Activated CD8-positive, alpha-beta T cell treated with anti-CD3 and anti-CD28 coated beads for 36 hours (primary cell): Measurements from ENCODE around the gene HDAC10. TPM values are rescaled to one million over a fixed set of nuclear protein-coding genes. Genes with fewer than 3 reads are reported as not detected.
A peak's percentile ranks its signal among the peaks of the same experiment; 100 is the strongest.

ENCODE experiments used
- ATAC-seq: fragments of 200-7000 bp; cut with Tn5 transposase; one replicate; pipeline ENCODE4 v1.10.0; 2021; ENCODE audit warnings: mild to moderate bottlenecking, moderate library complexity
- CTCF ChIA-PET: fragments of 350-600 bp; sonication (Branson Sonifier 250); formaldehyde crosslinking; loops from one replicate; lab custom pipeline; 2021; ENCODE audit warnings: antibody characterized with exemption; lab: Charles Lee
- POLR2A ChIA-PET: fragments of 350-600 bp; sonication (Branson Sonifier 250); formaldehyde crosslinking; loops from one replicate; lab custom pipeline; 2021; ENCODE audit warnings: antibody characterized with exemption; lab: Charles Lee
- DNase-seq: peaks from one replicate; pipeline ENCODE4 v3.0.0-alpha.2; 2020
- H3K27ac Mint-ChIP-seq: one replicate; pipeline ENCODE4 v1.8.0; 2021; ENCODE audit warnings: mild to moderate bottlenecking, mixed read lengths
- H3K27me3 Mint-ChIP-seq: one replicate; pipeline ENCODE4 v1.8.0; 2021; ENCODE audit warnings: mixed read lengths
- H3K36me3 Mint-ChIP-seq: one replicate; pipeline ENCODE4 v1.8.0; 2021; ENCODE audit warnings: low read depth, mixed read lengths
- H3K4me1 Mint-ChIP-seq: one replicate; pipeline ENCODE4 v1.8.0; 2021; ENCODE audit warnings: low read depth, mixed read lengths
- H3K4me3 Mint-ChIP-seq: one replicate; pipeline ENCODE4 v1.8.0; 2021; ENCODE audit warnings: mild to moderate bottlenecking, moderate library complexity, mixed read lengths
- H3K9me3 Mint-ChIP-seq: one replicate; pipeline ENCODE4 v1.8.0; 2021; ENCODE audit warnings: mixed read lengths
- CTCF ChIP-seq: fragments of 200-600 bp; IDR thresholded peaks from one replicate; pipeline ENCODE4 v1.8.0; 2022; ENCODE audit warnings: antibody characterized with exemption, mild to moderate bottlenecking
- intact Hi-C: fragments of 100-400 bp; cut with micrococcal nuclease; formaldehyde crosslinking; loops from one replicate; pipeline ENCODE4 v1.10.0; 2022
- total RNA-seq, 2 experiments: library from RNA; stranded (reverse); gene quantifications; one replicate each; pipeline ENCODE4 v1.2.3, GENCODE V29; 2021

The HDAC10 gene
- total RNA-seq, 2 experiments from 2014 or later: 43.0 to 44.3 TPM

DNA sequence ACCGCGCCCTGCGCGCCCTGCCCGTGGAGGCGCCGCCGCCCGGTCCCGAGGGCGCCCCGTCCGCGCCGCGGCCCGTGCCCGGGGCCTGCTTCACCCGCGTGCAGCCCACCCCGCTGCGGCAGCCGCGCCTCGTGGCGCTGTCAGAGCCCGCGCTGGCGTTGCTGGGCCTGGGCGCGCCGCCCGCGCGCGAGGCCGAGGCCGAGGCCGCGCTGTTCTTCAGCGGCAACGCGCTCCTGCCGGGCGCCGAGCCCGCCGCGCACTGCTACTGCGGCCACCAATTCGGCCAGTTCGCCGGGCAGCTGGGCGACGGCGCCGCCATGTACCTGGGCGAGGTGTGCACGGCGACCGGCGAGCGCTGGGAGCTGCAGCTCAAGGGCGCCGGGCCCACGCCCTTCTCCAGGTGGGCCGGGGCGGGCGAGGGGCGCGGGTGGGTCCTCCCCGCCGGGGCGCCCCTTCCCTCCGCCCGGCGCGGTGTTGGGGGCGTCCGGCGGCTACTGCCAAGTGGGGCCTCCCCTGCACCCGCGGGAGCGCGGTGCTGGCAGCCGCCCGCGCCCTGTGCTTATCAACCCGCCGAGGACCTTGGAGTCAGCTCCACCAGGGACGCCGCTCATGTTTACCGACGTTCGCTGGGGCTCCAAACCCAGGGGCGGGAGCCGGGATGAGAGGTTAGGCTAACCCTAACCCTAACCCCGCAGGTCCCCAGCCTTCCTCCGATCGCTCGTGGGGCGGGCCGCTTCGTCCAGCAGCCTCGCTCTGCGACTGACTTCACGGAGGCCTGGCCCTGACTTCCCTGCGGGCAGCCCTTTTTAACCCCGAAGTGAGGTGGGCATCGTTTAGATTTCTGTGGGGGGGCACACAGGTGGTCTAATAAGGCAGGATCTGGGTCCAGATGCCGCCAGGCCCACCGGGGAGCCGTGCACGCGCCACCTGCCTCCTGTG lies 49.6 kb downstream of the HDAC10 start:
- ATAC-seq (peak; percentile 16), DNase-seq (no peak)
- intact Hi-C loops: no loop called here
- peak overlapping the region; percentile 43 for H3K27ac Mint-ChIP-seq
- peaks cover 19% of the 10 kb centered on the region for H3K36me3 Mint-ChIP-seq
- peak overlapping the region; percentile 83 for H3K4me3 Mint-ChIP-seq
- ChIA-PET CTCF (no interaction called here), POLR2A (interaction anchor here (0.6 to 1.8 kb wide), 5 partner anchors 10 to 300 kb away, joined by 3 to 11 read pairs (median 3); no protein-coding TSS in a partner anchor)
- peaks cover 27% of the 10 kb centered on the region for H3K4me1 Mint-ChIP-seq
- H3K27me3 Mint-ChIP-seq: no peaks in the 10 kb centered on the region
- no peaks in the 10 kb centered on the region for H3K9me3 Mint-ChIP-seq
- no peak for TF ChIP-seq CTCF

- ATAC-seq (peak; percentile 95), DNase-seq (peak; percentile 94)
- CTCF ChIA-PET: no interaction called here
- no peak for TF ChIP-seq CTCF
- H3K27ac Mint-ChIP-seq: peak within 1 kb of the TSS; percentile 64
- H3K4me1 Mint-ChIP-seq: peaks cover 27% of the 10 kb centered on the region
- peaks cover 19% of the 10 kb centered on the region for H3K36me3 Mint-ChIP-seq
- POLR2A ChIA-PET: interaction anchor here (0.9 to 2.1 kb wide), 6 partner anchors 10 to 29 kb away, joined by 3 to 11 read pairs (median 4); no protein-coding TSS in a partner anchor
- no peaks in the 10 kb centered on the region for H3K27me3 Mint-ChIP-seq
- H3K4me3 Mint-ChIP-seq: peak within 1 kb of the TSS; percentile 83
- intact Hi-C loops: no loop called here
- no peaks in the 10 kb centered on the region for H3K9me3 Mint-ChIP-seq
These were observed 50.4 kb downstream of the HDAC10 start, which contains the start of gene SELENOO for GRCh38 chr22:50200461-50201190. Gene SELENOO (plus strand): TSS chr22:50201011. CDS start chr22:50201037, 26 bp downstream.

DNA sequence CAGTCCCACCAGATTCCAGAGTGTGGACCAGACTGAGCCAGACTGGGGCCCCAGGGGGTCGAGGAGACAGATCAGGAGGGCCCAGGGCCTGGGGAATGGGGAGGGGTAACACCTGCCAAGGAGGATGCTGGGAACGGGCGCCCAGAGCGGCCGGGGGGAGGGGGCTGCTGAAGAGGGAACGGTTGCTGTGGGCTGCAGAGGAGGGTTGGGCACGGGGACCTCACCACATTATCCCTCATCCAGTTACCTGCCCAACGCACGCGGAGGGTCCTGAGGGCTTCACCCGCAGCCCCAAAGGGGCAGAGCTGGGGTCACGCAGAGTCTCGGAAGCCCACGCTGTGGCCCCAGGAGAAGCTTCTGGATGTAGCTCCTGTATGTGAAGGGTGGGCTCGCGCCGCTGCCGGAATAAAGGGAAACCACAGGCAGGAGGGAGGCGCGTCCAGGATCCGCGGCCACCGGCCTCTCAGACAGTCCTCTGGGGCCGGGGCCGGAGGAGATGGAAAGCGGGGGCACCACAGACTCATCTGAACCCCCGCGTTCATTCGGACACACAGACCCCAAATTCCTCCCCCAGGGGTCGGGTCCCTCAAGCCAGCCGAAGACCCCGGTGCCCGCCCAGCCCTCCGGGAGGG lies 51.1 kb downstream of the HDAC10 start:
- no peak for TF ChIP-seq CTCF
- Mint-ChIP-seq H3K4me3 (peak overlapping the region; percentile 68), H3K4me1 (peaks cover 24% of the 10 kb centered on the region), H3K27ac (peak overlapping the region; percentile 64), H3K36me3 (peaks cover 19% of the 10 kb centered on the region), H3K9me3 (no peaks in the 10 kb centered on the region), H3K27me3 (no peaks in the 10 kb centered on the region)
- intact Hi-C loops: no loop called here
- ChIA-PET CTCF (no interaction called here), POLR2A (interaction anchor here (1.0 to 2.1 kb wide), 2 partner anchors 9 to 13 kb away, joined by 4 to 6 read pairs; no protein-coding TSS in a partner anchor)
- no peak for DNase-seq
- ATAC-seq: no peak

DNA sequence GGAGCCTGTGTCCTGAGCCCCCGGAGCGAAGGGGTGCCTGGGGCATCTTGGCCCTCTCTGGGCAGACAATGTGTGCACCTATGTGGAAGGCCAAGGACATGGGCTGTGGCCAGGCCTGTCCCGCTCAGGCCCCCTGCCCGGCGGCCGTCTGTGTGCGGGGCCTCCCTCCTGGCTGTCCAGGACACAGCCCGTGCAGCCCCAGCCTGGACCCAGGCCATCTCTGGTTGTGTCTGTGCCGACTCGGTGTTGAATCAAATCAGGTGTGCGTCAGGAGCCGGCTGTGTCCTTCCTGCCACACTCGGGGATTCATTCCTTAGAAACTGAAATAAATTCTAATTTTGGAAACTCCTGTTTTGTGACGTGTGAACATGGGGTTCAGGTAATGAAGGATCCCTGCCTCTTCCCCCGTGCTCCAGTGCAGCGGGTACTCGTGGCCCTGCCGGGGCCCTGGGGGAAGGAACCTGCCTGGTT lies 51.8 kb downstream of the HDAC10 start:
- intact Hi-C loops: no loop called here
- no peak for ATAC-seq
- POLR2A ChIA-PET: interaction anchor here (1.0 to 2.1 kb wide), 2 partner anchors 9 to 12 kb away, joined by 4 to 6 read pairs; no protein-coding TSS in a partner anchor
- Mint-ChIP-seq H3K9me3 (no peaks in the 10 kb centered on the region), H3K27me3 (no peaks in the 10 kb centered on the region), H3K4me1 (peaks cover 22% of the 10 kb centered on the region), H3K36me3 (peaks cover 19% of the 10 kb centered on the region), H3K27ac (peak overlapping the region; percentile 64), H3K4me3 (peak overlapping the region; percentile 68)
- DNase-seq: no peak
- CTCF ChIA-PET: no interaction called here
- TF ChIP-seq CTCF: no peak
